ENCODE results near the gene DTNB.

DTNB gene

DNA sequence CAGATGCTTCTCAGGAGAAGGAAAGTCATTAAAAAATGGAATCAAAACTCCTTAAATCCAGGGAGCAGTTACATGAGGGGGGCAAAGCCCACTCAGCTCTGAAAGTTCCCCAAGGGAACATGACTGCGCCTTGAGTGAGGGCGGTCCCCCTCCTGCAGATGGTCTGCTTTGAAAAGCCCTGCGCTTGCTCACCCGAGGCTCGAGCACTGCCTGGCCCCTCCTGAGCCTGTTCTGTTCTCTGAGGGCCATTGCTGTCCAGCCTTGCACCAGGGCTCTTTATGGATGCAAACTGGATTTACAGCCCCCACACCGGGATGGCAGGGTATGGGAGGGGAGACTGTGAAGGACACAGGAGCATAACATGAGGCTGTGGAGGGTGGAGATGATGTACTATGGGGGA, 293.8 kb downstream of the DTNB start:
- no peak for DNase-seq

DNA sequence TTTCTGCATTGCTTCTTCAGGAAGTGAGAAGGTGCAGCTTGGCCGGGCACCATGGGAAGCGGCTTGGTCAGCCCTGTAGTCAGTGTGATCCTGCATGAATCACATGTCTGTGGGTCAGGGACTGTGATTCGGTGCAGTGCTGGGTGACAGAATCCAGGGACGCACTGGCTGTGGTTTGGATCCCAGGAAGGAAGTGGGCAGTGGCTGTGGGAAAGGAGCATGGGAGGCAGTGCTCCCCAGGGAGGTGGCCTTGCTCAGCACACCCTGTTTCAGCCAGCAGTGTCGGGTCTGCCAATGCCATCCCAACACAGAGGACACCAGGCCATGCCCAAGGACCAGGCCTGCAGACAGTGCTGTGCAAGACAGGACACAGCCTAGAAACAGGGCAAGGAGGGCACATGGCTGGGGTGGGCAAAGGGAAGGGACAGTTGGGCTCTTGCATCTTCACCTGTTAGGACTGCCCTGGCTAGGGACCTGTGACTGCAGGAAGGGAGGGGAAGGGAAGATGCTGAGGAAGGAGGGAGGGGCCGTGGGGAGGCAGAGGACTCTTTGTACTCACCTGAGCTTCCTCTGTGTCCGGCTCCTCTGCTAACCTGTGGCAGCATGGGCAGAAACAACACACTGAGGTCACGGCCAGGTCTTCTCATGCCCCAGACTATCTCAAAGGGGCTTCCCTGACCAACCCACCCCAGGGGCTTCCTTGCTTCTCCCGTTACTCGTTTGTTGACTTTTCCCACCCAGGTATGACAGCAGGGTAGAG, 294.5 kb downstream of the DTNB start:
- DNase-seq = no peak

DNA sequence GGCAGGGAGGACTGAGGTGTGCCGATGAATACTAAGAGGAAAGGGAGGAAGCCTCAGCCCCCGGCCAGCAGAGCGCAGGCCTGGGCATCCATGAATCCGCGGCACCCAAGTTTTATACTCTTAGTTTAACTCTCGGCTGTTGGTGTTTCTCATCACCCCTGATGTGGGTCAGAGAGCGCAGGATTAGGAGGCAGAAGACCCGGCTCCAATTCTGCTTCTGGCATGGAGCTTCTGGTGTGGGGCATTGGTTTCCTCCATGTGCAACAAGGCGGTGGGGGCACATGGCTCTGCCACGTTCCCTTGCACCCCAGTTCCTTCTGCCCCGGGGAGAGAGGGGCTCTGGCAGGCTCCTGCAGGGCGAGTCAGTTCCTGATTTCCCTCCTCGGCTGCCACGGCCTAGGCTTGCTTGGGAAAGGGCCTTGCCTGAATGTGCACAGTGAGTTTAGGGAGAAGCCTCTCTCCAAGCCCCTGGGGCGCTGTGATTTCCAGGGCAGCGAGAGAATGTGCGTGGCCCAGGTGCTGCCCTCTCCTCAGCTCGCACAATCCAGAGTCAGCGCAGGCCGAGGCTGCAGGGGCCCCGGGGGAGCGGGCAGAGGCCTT, 295.5 kb downstream of the DTNB start:
- DNase-seq = no peak

DNA sequence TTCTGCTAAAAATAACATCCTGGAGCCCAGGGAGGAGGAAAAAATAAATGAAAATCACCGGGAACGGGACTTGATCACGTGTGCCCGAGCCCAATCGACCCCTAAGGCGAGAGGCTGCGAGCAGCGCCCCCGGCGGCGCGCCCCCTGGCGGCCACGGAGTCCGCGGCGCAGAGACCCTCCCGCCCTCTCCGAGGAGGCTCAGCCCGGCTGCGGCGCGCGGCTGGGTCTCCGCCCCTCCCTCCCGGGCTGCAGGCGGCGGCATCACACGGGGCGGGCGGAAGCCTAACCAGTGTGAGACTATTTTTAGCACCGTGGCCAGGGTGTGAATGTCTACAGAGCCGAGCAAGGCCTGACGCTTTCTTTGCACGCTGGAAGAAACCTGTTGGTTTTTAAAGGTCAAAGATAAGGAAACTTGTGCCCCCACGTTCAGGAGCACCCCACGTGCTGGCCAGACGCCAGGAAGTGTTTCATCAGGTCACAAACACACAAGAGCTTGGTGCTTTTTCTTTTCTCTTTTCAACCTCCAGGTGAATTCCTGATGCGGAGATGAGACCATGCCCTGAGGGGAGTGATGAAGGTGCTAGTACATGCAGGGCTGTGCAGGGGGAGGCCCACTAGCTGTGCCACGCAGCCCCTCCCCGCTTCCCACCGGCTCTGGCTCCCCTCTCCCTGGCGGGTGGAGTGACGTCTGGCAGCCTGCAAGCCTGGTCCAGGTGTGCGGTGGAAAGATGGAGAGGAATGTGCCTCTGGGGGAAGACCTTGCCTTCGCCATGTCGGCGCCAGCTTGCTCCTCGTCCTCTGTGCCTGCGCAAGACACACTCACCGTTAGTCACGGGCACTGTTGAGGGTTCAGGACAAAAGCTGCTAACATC, 296.4 kb downstream of the DTNB start:
- peak; percentile 95 for DNase-seq

DNA sequence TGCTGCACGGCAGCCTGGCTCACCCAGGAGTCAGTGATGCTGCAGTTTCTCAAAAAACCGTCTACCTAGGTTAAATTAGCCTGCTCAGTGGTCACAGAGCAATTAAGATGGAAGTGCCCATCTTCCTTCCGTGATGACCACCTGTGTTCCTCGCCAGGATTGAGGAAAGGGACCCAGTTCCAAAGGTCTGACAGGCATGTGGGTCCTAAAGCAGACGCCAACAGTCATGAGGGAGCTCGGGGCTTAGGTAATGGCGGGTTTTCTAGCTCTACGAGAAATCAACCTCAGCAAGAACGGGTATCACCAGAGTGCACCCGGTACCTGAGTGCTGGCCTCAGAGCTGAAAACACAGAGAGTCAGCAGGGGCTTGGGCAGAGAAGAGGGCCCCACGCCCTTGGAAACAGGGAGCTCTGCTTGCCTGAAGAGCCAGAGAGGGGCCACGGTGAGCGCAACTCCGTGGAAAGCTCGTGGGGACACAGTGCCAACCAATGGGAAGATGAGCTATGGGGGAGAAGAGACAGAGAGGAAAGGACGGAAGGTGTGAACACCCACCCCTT, 297.3 kb downstream of the DTNB start:
- DNase-seq = no peak

DNA sequence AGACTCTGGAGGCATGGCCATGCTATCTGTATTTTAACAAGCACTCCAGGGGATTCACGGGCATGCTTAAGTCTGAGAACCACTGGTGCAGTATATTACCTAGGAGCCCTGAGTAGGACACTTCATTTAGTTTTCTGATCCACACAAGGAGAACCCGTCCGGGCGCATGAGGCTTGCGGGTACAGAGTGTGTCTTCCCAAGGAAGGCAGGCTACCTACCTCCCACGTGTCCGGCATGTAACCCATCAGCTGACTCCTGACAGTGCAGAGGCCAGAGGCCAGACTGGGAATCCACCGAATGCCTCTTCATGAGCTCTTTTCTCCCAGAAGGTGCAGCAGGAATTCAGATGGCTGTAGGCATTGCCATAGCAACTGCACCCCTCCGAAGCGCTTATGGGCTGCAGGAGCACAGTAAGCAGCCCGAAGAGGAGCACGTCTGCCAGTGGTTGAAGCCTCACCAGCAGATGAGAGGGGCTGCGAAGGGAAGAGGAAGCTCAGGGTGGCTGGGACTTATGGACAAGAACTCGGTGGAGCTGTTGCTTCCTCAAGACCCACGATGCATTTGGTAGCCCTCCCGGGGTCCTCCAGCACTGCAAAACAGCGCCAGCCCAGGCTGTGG, 297.9 kb downstream of the DTNB start:
- no peak for DNase-seq

DNA sequence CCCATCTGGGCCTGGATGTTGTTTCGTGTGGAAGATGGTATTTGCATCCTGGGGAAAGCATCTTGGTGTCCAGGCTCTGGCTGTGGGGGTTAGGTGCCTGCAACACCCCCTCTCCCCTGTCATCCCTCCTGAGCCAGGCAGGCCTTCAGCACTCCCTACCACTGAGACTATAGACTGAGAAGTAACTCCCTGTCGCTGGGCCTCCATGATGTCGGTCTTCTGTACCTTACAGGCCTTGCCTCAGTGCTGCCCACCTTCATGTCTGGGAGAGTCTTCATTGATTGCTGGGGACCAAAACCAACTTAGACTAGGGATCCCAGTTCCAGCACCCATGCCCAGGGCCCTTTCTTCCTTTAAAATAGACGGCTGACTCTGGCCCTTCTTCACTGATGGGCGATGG, 298.6 kb downstream of the DTNB start:
- DNase-seq = no peak

DNA sequence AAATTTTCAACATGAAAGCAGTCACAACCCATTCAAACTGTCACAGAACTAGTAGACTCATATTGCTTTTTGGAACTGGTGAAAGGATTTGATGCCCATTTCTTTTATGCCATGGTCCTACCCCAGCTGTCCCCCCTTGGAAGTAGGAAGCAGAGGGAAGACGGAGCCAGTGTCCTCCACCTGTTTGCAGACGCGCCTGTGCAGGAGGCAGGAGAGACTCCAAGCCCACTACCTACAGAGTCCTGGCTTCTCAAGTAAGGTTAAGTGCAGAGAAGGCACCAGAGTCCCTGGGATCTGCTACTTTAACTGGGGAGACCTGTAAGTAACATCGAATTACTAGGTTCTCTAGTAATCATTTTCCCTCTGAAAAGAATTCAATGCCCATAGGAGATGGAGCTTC, 299.0 kb downstream of the DTNB start:
- DNase-seq = no peak

DNA sequence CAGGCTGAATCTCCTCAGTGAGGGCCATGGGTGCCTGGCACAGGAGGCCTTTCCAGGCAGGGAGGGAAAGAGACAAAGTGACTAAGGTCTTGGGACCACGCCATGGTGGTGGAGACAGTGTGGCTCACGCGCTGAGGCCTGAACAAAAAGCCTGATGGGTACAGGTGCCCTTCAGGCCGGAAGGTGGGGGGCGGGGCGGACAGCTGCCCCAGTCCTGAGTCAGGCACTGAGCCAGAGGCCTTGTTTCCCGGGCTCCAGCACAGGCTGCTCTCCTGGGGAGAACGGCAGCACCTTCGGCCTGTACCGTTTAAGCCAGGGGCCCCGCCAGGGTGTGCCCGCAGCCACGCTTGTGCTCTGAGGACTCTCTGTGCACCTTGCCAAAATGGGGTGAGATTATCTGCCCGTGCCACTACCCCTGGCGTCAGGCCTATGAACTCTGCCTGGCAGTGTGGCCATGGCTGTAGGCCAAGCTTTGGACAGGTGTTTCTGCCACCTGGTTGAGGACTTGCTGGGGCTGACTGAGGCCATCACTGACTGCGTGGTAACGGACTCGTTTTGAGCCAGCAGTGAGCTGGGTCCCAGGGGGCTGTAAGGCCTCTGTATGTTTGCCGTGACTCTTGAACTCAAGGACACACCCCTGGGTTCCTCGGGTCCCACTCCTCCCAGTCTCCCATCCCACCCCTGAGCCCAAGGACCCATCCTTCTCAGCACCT, 300.0 kb downstream of the DTNB start:
- DNase-seq = no peak

DNA sequence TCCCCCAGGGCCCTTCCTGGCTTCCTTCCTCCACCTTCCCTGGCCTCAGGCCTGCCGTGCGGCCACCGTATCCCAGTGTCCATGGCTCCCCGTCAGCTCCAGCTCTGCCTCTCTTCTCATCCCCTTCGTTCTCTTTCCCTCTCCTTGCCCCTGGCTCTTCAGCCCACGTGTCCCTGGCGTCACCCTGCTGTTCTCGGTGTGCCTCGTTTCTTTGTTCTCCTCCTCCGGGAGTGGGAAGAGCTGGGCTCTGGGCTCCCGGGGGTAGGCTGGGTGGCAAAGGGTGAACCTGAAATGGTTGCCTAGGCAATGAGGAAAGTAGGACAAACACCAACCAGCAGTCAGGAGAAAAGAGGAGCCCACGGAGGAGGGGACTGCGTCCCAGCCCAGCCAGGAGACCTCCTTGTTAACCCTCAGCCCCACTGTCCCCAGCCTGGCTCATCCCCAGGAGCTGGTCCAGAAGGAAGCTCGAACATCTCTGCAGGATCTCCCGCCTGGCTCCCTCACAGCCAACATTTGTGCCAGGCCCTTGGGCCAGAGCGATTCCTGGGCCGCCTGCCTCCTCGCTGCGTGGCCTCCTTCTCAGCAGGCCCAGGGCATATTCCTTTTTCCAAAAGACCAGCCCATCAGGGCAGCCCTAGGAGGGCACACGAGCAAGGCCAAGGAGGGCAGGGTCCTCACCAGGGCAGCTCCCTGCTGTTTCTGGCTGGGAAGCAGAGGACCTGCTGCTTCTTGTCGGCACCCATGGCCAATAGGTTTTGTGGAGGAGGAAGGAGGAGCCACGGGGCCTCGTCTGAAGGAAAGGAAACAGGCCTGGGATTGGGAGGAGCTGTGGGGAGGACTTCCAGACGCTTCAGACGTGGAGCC, 300.7 kb downstream of the DTNB start:
- DNase-seq = no peak

DNA sequence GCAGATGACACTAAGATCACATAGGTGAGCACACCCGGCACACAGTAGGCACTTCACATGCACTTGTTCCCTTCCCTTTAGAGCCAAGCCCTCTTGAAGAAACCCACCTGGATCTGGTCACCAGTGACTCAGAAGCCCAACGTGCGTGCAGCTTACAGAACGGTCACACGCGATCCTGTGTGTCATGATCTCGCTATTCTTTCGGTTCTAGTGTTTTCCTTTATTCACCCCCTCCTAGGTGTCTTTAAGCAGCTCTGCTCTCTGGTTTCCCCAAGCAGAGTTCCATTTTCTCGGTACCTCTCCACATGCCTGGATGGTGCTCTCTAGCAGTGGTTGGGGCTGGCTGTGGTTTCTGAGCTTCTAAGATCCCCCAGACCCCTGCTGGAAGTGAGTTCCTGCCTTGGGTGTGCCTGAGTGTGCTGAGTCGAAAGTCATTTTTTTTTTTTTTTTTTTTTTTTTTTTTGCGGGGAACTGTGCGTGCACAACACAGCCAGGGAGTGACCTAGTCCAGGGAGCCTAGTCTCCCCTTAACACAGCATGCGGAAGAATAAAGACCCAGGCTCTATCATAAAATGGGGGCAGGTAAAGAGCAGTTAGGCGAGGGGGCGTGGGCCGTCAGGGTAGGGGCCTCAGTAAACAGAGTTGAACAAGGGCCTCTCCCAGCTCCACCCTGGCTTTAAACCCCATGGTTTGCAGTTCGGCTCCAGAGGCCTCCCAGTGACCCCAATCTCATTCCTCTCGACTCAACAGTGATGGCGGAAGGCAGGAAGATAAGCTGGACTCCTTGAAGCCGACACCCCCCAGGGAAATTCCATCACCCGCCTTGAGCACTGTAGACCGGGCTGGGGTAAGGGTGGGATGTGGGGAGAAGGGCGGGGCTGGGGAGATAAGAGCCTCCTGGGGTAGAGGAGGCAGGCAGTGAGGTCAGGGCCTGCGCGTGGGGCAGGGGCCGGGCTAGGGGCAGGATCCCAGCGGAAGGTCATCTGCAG, 301.8 kb downstream of the DTNB start:
- no peak for DNase-seq

DNA sequence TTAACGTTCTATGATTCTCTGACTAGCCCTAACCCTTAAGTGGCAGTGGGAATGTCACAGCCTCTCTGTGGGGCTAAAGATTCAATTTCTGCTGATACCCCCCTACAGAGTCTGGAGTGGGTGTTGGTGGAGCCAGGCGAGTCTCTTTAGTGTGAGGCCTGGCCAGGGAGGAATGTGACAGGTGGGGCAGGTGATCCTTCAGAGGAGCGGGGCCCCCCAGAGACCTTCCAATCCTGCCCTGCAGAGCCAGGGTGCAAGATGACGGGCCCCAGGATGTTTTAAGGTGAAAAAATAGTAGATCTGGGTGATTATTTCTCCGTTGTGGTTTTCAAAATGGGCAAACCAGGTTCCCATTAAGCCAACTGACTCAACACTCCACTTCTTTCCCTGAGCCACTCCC, 303.5 kb downstream of the DTNB start:
- no peak for DNase-seq

DNA sequence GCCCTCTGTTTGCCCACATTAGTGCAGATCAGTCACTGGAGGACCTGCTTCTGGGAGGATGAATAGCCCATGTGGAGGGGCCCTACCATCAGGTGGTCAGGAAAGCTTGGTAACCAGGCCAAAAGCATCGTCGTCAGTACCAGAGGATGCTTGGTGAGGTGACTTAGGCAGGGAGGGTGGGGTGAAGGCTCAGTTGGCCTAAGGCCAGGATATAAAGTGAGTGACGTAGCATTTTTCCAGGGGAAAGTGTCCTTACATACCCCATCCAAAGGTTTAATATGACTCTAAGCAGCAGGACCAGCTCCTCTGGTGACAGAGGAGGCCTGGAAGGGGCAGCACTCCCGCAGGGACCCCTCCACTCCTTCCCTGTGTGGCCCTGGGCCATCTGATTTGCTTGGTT, 303.9 kb downstream of the DTNB start:
- DNase-seq = no peak

DNA sequence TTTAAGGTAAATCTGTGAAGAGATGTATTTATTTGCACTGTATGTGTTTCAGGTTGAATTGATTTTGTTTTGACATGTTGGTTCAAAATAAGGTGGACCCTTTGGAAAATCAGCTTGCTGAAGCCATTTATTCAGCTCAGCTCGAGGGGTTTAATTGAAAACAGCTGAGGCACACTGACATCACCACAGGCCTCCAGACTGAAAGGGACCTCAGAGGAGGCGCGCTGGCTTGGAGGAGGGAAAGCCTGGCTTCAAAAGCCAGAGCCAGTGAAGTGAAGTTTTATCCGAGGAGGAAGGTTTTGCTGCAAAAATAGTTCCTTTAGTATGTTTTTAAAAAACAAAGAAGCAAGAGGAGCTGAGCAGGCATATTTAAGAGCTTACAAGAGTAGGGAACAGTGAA, 304.7 kb downstream of the DTNB start:
- DNase-seq = no peak

DNA sequence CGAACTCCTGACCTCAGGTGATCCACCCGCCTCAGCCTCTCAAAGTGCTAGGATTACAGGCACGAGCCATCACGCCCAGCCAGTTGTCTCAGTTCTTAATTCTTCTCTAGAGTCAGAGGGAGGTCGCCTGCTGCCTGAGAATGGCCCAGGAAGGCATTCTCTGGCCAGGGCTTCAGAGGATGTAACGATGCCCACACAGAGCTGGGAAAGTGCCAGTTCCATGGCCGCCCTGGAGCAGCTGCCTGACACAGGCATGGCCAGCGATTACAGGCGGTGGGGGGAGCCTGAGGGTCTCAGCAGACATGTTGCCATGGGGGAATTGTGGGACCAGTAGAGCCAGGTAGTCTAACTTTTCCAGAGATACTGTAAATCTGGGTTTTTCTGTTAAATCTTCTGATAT, 306.1 kb downstream of the DTNB start:
- DNase-seq = no peak

DNA sequence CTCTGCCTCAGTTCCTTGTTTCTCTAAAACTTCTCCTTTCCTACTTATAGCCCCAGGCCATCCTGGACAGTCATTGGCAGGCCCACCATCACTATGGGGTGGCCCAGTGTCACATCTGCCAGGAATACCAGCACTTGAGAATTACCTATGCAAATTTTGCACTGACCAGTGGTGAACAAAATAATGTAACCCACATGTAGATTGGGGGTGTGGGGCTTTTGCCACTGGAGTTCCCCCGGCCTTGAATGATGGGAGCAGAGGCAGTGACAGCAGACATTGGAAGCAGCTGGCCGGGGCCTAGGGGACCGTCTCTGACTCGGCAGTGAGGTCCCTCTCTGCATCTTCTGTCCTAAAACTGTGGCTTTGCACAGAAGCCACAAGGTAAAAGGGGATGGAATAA, 306.7 kb downstream of the DTNB start:
- no peak for DNase-seq

DNA sequence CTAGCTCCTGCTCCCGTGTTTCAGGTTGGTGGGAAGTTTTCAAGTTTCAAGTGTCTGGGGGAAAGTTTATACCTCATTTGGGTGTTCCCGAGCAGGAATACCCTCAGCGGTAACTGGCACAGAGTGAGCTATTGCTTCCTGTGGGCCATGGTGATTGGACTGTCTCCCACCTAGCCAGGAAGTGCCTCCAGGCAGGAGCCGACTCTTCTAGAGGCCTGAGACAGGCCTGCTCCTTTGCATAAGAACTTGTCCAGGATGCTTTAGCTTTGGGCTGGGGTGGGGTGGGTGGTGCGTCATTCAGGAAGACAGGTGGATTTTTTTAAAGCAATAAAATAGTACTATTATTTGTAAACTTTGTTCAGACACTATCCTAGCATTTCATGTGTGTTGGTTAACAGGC, 308.1 kb downstream of the DTNB start:
- no peak for DNase-seq

DNA sequence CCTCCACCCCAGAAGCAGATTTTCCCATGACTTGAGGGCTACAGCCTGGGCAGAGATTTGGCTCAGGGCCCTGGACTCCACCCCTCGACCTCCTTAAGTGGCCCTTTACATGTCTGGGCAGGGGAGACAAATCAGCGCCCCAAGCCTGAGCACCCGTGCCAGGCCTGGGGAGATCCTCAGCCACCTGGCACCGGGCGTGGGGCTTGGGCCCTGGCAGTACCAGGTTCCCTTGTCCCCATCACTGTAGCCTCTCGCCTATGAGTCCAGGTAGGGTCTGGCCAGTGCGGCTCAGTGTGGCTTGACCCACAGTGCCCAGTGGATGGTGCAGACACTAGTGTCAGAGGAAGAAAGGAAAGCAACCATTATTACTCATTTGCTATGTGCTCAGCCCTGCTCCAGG, 309.6 kb downstream of the DTNB start:
- no peak for DNase-seq

DNA sequence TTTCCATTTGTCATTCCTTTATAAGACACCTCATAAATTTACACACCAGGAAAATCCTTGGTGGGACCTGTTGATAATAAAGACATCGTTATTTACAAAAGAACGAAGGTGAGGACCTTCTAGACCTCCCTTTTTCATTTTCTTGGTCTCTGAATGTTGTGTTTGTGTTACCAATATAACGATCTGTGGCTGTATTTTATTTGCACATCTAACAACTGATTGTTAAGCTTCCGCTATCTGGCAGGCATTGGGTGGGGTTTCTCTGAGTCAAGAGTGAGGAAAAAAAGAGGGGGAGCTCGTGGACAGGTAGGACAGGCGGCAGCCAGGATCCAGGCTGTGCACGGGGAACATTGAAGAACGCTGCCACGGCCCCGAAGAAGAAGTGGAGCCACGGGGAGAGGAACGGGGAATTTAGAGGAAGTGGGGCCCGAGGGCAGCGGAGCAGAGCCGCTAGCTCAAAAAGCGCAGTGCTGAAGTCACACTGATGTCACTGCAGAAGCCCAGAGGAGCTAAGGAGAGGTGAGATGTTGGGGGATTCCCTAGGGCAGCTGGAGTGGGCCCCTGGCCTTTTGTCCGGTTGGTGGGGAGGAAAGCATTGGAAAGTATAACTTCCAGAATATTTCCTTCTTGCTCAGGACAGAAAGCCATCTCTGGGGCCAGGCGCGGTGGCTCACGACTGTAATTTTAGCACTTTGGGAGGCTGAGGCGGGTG, 310.8 kb downstream of the DTNB start:
- peak; percentile 75 for DNase-seq

DNA sequence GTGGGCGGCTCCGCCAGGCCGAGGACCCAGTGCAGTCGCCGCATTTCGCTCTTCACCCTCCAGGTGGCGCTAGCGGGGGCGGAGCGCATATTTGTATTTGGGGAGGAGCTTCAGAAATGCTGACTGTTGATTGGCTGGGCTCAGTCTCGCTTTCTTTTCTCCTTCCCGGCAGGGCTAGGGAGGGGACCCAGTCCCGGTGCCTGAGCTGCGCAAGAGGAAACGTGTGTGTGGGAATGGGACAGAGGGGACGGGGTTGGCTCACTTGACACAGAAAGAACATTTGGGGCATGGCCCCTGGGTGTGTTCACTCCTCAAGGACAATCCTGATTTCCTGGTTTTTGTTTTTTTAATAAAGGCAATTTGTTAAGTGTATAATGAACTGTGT, 311.3 kb downstream of the DTNB start:
- DNase-seq = peak; percentile 95
